ENCODE data around the gene TBK1. TPM values are rescaled to one million over a fixed set of nuclear protein-coding genes. Genes with fewer than 3 reads are reported as not detected.

TBK1 gene
- total RNA-seq, 1 donor, result 36.2 TPM

DNA sequence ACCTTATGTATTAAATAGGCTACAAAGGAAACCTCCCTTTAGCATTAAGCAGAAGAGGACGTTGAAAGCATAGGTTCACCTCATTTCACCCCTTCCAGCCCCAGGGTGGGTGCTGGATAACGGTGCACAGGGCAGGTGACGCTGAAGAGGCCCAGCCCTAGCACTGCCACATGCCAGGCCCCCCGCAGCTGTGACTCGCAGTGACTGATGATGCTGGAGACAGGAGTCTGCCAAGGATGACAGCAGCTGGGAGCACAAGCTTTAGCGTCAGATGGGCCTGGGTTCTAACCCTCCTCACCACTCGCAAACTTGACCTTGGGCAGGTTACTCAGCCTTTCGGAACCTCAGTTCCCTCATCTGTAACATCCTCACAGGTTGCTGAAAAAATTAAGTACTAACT is 76.7 kb downstream of the TBK1 start:
- no peak for DNase-seq (ENCODE audit: insufficient read length, low spot score, missing footprints)
- H3K36me3 ChIP-seq (ENCODE audit: insufficient read depth, low read length), result no peaks in the 10 kb centered on the region
- no peak overlapping the region for H3K27ac ChIP-seq (ENCODE audit: low read depth, low read length)
- H2AFZ ChIP-seq (ENCODE audit: low read length), result no peak overlapping the region
- H4K20me1 ChIP-seq (ENCODE audit: insufficient read depth, low read length), result no peaks in the 10 kb centered on the region
- H3K79me2 ChIP-seq (ENCODE audit: insufficient read depth, low read length), result no peaks in the 10 kb centered on the region
- H3K4me1 ChIP-seq (ENCODE audit: insufficient read depth, low read length), result peaks cover 2% of the 10 kb centered on the region
- H3K4me3 ChIP-seq (ENCODE audit: insufficient read depth, low read length), result no peak overlapping the region
- no peak overlapping the region for H3K4me2 ChIP-seq (ENCODE audit: insufficient read depth, low read length)
- TF ChIP-seq, protein P1, sequence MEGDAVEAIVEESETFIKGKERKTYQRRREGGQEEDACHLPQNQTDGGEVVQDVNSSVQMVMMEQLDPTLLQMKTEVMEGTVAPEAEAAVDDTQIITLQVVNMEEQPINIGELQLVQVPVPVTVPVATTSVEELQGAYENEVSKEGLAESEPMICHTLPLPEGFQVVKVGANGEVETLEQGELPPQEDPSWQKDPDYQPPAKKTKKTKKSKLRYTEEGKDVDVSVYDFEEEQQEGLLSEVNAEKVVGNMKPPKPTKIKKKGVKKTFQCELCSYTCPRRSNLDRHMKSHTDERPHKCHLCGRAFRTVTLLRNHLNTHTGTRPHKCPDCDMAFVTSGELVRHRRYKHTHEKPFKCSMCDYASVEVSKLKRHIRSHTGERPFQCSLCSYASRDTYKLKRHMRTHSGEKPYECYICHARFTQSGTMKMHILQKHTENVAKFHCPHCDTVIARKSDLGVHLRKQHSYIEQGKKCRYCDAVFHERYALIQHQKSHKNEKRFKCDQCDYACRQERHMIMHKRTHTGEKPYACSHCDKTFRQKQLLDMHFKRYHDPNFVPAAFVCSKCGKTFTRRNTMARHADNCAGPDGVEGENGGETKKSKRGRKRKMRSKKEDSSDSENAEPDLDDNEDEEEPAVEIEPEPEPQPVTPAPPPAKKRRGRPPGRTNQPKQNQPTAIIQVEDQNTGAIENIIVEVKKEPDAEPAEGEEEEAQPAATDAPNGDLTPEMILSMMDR (IDR thresholded peaks at IDR 0.05; ENCODE audit: extremely low read depth, low read depth, low read length), result no peak
- no peaks in the 10 kb centered on the region for H3K27me3 ChIP-seq (ENCODE audit: insufficient read depth, low read length)
- no peaks in the 10 kb centered on the region for H3K9me3 ChIP-seq (ENCODE audit: low read depth, low read length)

DNA sequence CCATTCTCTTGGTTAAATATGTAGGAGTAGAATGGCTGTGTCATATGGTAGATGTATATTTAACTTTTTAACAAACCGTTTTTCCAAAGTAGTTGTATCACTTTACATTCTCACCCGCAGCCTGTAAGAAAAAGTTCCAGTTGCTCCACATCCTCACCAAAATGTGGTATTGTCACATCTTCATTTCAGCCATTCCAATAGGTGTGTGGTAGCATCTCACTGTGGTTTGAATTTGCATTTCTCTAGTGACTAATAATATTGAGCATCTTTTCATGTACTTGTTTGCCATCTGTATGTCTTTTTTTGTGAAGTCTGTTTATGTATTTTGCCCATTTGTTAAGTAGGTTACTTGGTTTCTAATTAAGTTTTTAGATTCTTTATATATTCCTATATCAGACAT is 78.6 kb downstream of the TBK1 start:
- TF ChIP-seq, protein P1 (IDR thresholded peaks at IDR 0.05; ENCODE audit: extremely low read depth, low read depth, low read length), result no peak
- H3K4me1 ChIP-seq (ENCODE audit: insufficient read depth, low read length), result no peaks in the 10 kb centered on the region
- DNase-seq (ENCODE audit: insufficient read length, low spot score, missing footprints), result no peak
- no peak overlapping the region for H2AFZ ChIP-seq (ENCODE audit: low read length)
- H3K27ac ChIP-seq (ENCODE audit: low read depth, low read length), result no peak overlapping the region
- H3K4me2 ChIP-seq (ENCODE audit: insufficient read depth, low read length), result no peak overlapping the region
- H3K79me2 ChIP-seq (ENCODE audit: insufficient read depth, low read length), result no peaks in the 10 kb centered on the region
- no peaks in the 10 kb centered on the region for H3K36me3 ChIP-seq (ENCODE audit: insufficient read depth, low read length)
- no peaks in the 10 kb centered on the region for H3K27me3 ChIP-seq (ENCODE audit: insufficient read depth, low read length)
- no peaks in the 10 kb centered on the region for H4K20me1 ChIP-seq (ENCODE audit: insufficient read depth, low read length)
- H3K4me3 ChIP-seq (ENCODE audit: insufficient read depth, low read length), result no peak overlapping the region
- H3K9me3 ChIP-seq (ENCODE audit: low read depth, low read length), result no peaks in the 10 kb centered on the region

DNA sequence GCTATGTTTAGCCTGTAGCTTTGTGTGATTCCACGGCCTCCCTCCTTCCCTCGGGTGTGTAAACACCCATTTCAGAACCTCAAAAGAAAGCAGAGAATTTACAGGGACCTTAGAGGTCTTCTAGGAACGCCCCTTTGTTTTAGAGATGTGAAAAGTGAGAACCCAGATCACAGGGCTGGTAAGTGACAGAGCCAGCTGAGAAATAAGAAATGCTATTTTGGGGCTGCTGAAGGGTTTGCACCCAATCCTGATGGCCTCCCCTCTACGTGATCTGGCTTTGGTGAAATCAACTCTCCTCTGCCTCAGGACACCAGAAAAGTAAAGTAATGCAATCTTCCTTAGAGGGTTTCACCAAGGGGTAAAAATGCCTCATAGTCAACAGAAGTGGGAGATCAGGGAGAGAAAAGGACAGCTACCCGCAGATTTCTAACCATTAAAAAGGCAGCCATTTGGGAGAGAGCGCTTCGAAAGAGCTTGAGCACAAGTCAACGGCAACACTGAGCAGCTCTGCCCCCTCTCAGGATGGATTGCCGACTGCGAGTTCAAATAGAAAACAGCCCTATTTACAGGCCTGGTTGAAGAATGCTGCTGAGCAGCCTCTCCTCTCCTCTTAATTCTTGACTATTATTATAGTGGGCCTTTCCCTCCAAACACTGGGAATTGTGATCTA is 79.9 kb downstream of the TBK1 start:
- Histone ChIP-seq H3K9me3 (ENCODE audit: low read depth, low read length) (no peaks in the 10 kb centered on the region), H3K79me2 (ENCODE audit: insufficient read depth, low read length) (no peaks in the 10 kb centered on the region), H3K27me3 (ENCODE audit: insufficient read depth, low read length) (peaks cover 2% of the 10 kb centered on the region), H3K36me3 (ENCODE audit: insufficient read depth, low read length) (no peaks in the 10 kb centered on the region), H3K27ac (ENCODE audit: low read depth, low read length) (no peak overlapping the region), H4K20me1 (ENCODE audit: insufficient read depth, low read length) (no peaks in the 10 kb centered on the region), H3K4me1 (ENCODE audit: insufficient read depth, low read length) (no peaks in the 10 kb centered on the region), H3K4me2 (ENCODE audit: insufficient read depth, low read length) (no peak overlapping the region), H2AFZ (ENCODE audit: low read length) (no peak overlapping the region), H3K4me3 (ENCODE audit: insufficient read depth, low read length) (no peak overlapping the region)
- TF ChIP-seq, protein P1 (IDR thresholded peaks at IDR 0.05; ENCODE audit: extremely low read depth, low read depth, low read length), result no peak
- no peak for DNase-seq (ENCODE audit: insufficient read length, low spot score, missing footprints)

DNA sequence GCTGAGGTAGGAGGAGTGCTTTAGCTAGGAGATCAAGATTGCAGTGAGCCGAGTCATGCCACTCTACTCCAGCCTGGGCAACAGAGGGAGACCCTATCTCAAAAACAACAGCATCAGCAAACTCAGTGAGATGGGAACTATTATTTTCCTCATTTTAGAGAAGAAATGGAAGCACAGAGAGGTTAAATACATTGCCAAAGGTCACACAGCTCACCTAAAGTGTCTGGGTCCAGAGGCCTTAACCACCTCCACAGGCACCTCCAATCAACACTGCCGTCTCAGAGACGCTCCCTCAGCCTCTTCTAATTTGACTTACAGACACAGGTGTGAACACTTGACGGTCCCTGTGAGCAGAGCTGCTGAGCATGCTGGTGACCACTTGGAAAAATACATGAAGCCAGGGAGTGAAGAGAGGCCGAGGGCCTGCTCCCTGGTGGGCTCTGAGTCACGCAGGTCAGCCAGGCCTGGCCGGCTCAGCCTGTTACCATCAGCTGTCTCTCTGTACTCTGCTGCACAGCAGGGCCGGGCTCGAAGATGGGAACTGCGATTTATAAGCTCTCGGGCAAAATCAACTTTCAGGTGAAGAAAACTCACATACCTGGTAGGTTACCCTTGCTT is 80.9 kb downstream of the TBK1 start:
- no peak overlapping the region for H2AFZ ChIP-seq (ENCODE audit: low read length)
- H3K4me2 ChIP-seq (ENCODE audit: insufficient read depth, low read length), result no peak overlapping the region
- TF ChIP-seq, protein P1 (IDR thresholded peaks at IDR 0.05; ENCODE audit: extremely low read depth, low read depth, low read length), result no peak
- no peak overlapping the region for H3K27ac ChIP-seq (ENCODE audit: low read depth, low read length)
- no peaks in the 10 kb centered on the region for H3K9me3 ChIP-seq (ENCODE audit: low read depth, low read length)
- H3K4me1 ChIP-seq (ENCODE audit: insufficient read depth, low read length), result no peaks in the 10 kb centered on the region
- H3K4me3 ChIP-seq (ENCODE audit: insufficient read depth, low read length), result no peak overlapping the region
- no peak for DNase-seq (ENCODE audit: insufficient read length, low spot score, missing footprints)
- no peaks in the 10 kb centered on the region for H4K20me1 ChIP-seq (ENCODE audit: insufficient read depth, low read length)
- peaks cover 4% of the 10 kb centered on the region for H3K27me3 ChIP-seq (ENCODE audit: insufficient read depth, low read length)
- no peaks in the 10 kb centered on the region for H3K79me2 ChIP-seq (ENCODE audit: insufficient read depth, low read length)
- H3K36me3 ChIP-seq (ENCODE audit: insufficient read depth, low read length), result no peaks in the 10 kb centered on the region

All from osteoblast (primary cell).